IPS-15b (cell line): ENCODE data around the gene CMSS1.
"Not testable (repeated sequence)": the region's sequence is repeated elsewhere in the genome, so short reads cannot be mapped to it uniquely, and the experiment has no call there.

Experiments
- H3K27me3 ChIP-seq: one replicate; pipeline ENCODE4 v1.6.1; 2013; ENCODE audit warnings: low read length; ENCODE audit not compliant: control insufficient read depth, insufficient read depth
- H3K36me3 ChIP-seq: one replicate; pipeline ENCODE4 v1.6.1; 2013; ENCODE audit warnings: low read length; ENCODE audit not compliant: control insufficient read depth, insufficient read depth
- H3K4me1 ChIP-seq: one replicate; pipeline ENCODE4 v1.6.1; 2013; ENCODE audit warnings: mild to moderate bottlenecking, low read length; ENCODE audit not compliant: control insufficient read depth, insufficient read depth
- H3K4me3 ChIP-seq: one replicate; pipeline ENCODE4 v1.5.1; 2013; ENCODE audit warnings: low read depth, low read length
- H3K9ac ChIP-seq: one replicate; pipeline ENCODE4 v1.6.1; 2013; ENCODE audit warnings: low read depth, mild to moderate bottlenecking, low read length
- H3K9me3 ChIP-seq: one replicate; pipeline ENCODE4 v1.6.1; 2013; ENCODE audit warnings: mild to moderate bottlenecking, low read length; ENCODE audit not compliant: control insufficient read depth, insufficient read depth

Gene CMSS1

DNA sequence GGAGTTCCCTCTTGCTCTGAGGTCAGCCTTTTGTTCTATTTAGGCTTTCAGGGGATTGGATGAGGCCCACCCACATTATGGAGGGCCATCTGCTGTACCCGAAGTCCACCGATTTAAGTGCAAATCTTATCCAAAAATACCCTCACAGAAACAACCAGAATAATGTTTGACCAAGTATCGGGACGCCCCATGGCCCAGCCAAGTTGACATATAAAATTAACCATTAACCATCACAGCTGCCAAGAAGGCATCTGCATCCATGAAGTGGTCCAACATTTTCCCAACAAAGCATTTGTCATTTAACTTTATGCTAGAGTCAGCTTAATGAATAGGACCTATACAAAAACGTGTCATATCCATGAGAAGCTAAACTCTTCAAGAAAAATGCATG lies 396.9 kb downstream of the CMSS1 start:
- no peak overlapping the region for H3K9ac ChIP-seq
- H3K4me3 ChIP-seq = no peak overlapping the region
- no peaks in the 10 kb centered on the region for H3K9me3 ChIP-seq
- no peaks in the 10 kb centered on the region for H3K36me3 ChIP-seq
- H3K4me1 ChIP-seq = peaks cover 21% of the 10 kb centered on the region
- peaks cover 5% of the 10 kb centered on the region for H3K27me3 ChIP-seq

- H3K9me3 ChIP-seq = no peaks in the 10 kb centered on the region
- no peak overlapping the region for H3K9ac ChIP-seq
- no peak overlapping the region for H3K4me3 ChIP-seq
- no peaks in the 10 kb centered on the region for H3K4me1 ChIP-seq
- H3K27me3 ChIP-seq = peaks cover 5% of the 10 kb centered on the region
- H3K36me3 ChIP-seq = no peaks in the 10 kb centered on the region
Observed at GRCh38 chr3:100216713-100217112, 399.1 kb downstream of the CMSS1 start.

- H3K9me3 ChIP-seq = no peaks in the 10 kb centered on the region
- no peaks in the 10 kb centered on the region for H3K36me3 ChIP-seq
- H3K4me3 ChIP-seq = no peak overlapping the region
- no peak overlapping the region for H3K9ac ChIP-seq
- no peaks in the 10 kb centered on the region for H3K4me1 ChIP-seq
- H3K27me3 ChIP-seq = no peaks in the 10 kb centered on the region
Observed at GRCh38 chr3:100221159-100221558, 403.5 kb downstream of the CMSS1 start.

- no peak overlapping the region for H3K4me3 ChIP-seq
- no peak overlapping the region for H3K9ac ChIP-seq
- no peaks in the 10 kb centered on the region for H3K9me3 ChIP-seq
- H3K4me1 ChIP-seq = no peaks in the 10 kb centered on the region
- no peaks in the 10 kb centered on the region for H3K27me3 ChIP-seq
- no peaks in the 10 kb centered on the region for H3K36me3 ChIP-seq
Observed at GRCh38 chr3:100225193-100225592, 407.5 kb downstream of the CMSS1 start.

GRCh38 chr3:100225883-100226282 lies 408.2 kb downstream of the CMSS1 start:
- no peaks in the 10 kb centered on the region for H3K4me1 ChIP-seq
- H3K9me3 ChIP-seq = no peaks in the 10 kb centered on the region
- H3K9ac ChIP-seq = no peak overlapping the region
- no peaks in the 10 kb centered on the region for H3K36me3 ChIP-seq
- H3K4me3 ChIP-seq = no peak overlapping the region
- H3K27me3 ChIP-seq = no peaks in the 10 kb centered on the region

- H3K9ac ChIP-seq = no peak overlapping the region
- H3K36me3 ChIP-seq = no peaks in the 10 kb centered on the region
- no peak overlapping the region for H3K4me3 ChIP-seq
- H3K9me3 ChIP-seq = no peaks in the 10 kb centered on the region
- no peaks in the 10 kb centered on the region for H3K4me1 ChIP-seq
- no peaks in the 10 kb centered on the region for H3K27me3 ChIP-seq
Observed at GRCh38 chr3:100226712-100227429, 409.2 kb downstream of the CMSS1 start.

- H3K27me3 ChIP-seq = no peaks in the 10 kb centered on the region
- no peaks in the 10 kb centered on the region for H3K4me1 ChIP-seq
- H3K9me3 ChIP-seq = no peaks in the 10 kb centered on the region
- H3K4me3 ChIP-seq = no peak overlapping the region
- no peaks in the 10 kb centered on the region for H3K36me3 ChIP-seq
- H3K9ac ChIP-seq = no peak overlapping the region
Observed at GRCh38 chr3:100227511-100227921, 409.9 kb downstream of the CMSS1 start.

DNA sequence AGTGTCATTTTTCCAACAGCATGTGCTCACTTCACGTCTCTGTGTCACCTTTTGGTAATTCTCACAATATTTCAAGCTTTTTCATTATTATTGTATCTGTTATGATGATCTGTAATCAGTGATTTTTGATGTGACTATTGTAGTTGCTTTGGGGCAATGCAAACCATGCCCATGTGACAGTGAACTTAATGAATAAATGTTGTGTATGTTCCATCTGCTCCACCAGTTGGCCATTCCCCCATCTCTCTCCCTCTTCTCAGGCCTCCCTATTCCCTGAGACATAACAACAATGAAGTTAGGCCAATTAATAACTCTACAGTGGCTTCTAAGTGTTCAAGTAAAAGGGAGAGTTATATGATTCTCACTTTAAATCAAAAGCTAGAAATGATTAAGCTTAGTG lies 410.6 kb downstream of the CMSS1 start:
- Histone ChIP-seq H3K4me3 (no peak overlapping the region), H3K4me1 (no peaks in the 10 kb centered on the region), H3K27me3 (no peaks in the 10 kb centered on the region), H3K9ac (no peak overlapping the region), H3K9me3 (no peaks in the 10 kb centered on the region), H3K36me3 (no peaks in the 10 kb centered on the region)

DNA sequence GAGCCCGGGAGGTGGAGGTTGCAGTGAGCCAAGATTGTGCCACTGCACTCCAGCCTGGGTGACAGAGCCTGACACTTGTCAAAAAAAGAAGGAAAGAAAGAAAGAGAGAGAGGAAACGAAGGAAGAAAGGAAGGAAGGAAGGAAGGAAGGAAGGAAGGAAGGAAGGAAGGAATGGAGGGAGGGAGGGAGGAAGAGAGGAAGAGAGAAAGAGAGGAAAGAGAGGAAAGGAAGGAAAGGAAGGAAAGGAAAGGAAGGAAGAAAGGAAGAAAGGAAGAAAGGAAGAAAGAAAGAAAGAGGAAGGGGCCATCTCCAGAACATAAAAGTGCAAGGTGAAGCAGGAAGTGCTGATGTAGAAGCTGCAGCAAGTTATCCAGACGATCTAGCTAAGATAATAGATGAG lies 411.5 kb downstream of the CMSS1 start:
- not testable (repeated sequence) for H3K36me3 ChIP-seq, H3K4me3 ChIP-seq, H3K4me1 ChIP-seq, H3K27me3 ChIP-seq, H3K9me3 ChIP-seq, H3K9ac ChIP-seq

DNA sequence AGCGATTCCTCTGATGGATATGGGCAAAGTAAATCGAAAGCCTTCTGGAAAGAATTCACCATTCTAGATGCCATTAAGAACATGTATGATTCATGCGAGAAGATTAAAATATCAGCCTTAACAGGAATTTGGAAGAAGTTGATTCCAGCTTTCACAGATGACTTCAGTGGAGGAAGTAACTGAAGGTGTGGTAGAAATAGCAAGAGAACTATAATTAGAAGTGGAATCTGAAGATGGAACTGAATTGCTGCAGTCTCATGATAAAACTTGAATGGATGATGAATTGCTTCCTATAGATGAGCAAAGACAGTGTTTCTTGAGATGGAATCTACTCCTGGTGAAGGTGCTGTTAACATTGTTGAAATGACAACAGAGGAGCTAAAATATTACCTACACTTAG lies 413.0 kb downstream of the CMSS1 start:
- Histone ChIP-seq H3K4me3 (no peak overlapping the region), H3K36me3 (no peaks in the 10 kb centered on the region), H3K9me3 (no peaks in the 10 kb centered on the region), H3K9ac (no peak overlapping the region), H3K27me3 (no peaks in the 10 kb centered on the region), H3K4me1 (no peaks in the 10 kb centered on the region)
